NB4 (cell line): ENCODE measurements around the gene MYB.

Experiments
- DNase-seq: peaks from one replicate; pipeline ENCODE4 v3.0.0; 2010; ENCODE audit warnings: low read depth
- H3K4me3 ChIP-seq: one replicate; pipeline ENCODE4 v1.5.1; 2011; ENCODE audit warnings: mild to moderate bottlenecking, low read depth, low read length, moderate library complexity
- MYC ChIP-seq: IDR thresholded peaks from 2 replicates; pipeline ENCODE4 v1.6.1; 2011; ENCODE audit warnings: low read depth, low read length
- POLR2A ChIP-seq: IDR thresholded peaks from 2 replicates; pipeline ENCODE4 v1.6.1; 2011; ENCODE audit warnings: mild to moderate bottlenecking; ENCODE audit not compliant: insufficient read length; ENCODE audit errors: extremely low read depth
- TF ChIP-seq, protein P1 (sequence below): IDR thresholded peaks from 2 replicates; pipeline ENCODE4 v1.6.1; 2011; ENCODE audit warnings: low read depth, low read length
- TF ChIP-seq, protein P2 (sequence below): IDR thresholded peaks from one replicate; pipeline ENCODE4 v1.5.1; 2012; ENCODE audit warnings: low read depth, low read length

Gene MYB

DNA sequence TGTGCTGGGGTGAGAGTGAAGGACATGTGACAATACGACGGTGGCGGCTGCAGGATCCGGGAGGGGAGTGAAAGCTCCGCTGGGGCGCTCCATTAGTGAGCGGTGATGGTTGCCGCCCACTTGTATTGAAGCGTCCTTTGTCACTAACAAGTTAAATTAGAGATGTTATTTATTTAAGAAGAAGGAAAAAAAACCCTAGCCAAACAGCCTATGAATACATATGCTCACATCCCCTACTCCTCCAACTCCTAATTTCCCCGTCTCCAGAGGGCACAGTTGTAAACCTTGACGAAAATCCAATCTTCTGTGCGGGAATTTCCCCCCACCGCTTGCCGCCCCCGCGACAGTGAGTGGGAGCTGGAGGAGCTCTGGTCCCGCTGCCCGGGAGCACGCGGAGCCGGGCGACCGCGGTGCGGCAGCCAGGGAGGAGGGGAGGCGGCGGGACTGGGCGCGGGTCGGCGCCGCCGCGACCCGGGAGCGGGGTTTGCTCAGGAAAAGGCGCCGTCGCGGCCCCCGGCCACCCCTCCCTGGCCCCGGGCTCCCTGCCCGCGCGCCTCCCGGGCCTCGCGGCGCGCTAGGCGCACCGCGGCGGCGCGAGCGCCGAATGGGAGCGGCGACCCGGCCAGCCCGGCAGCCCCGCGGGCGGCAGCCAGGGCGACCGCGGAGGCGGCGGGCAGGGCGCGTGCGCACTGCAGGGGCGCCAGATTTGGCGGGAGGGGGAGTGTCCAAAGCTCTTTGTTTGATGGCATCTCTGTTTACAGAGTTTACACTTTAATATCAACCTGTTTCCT lies at the start of gene MYB:
TSS of gene MYB (plus strand) at position 767 of the 791 bp plus-strand sequence. CDS start 206 bp downstream, outside the sequence.
- peak; percentile 69 for TF ChIP-seq POLR2A
- TF ChIP-seq, protein P1, sequence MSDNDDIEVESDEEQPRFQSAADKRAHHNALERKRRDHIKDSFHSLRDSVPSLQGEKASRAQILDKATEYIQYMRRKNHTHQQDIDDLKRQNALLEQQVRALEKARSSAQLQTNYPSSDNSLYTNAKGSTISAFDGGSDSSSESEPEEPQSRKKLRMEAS: peak; percentile 74
- peak; percentile 59; the same call in 1 of the 2 replicates for TF ChIP-seq MYC
- TF ChIP-seq, protein P2, sequence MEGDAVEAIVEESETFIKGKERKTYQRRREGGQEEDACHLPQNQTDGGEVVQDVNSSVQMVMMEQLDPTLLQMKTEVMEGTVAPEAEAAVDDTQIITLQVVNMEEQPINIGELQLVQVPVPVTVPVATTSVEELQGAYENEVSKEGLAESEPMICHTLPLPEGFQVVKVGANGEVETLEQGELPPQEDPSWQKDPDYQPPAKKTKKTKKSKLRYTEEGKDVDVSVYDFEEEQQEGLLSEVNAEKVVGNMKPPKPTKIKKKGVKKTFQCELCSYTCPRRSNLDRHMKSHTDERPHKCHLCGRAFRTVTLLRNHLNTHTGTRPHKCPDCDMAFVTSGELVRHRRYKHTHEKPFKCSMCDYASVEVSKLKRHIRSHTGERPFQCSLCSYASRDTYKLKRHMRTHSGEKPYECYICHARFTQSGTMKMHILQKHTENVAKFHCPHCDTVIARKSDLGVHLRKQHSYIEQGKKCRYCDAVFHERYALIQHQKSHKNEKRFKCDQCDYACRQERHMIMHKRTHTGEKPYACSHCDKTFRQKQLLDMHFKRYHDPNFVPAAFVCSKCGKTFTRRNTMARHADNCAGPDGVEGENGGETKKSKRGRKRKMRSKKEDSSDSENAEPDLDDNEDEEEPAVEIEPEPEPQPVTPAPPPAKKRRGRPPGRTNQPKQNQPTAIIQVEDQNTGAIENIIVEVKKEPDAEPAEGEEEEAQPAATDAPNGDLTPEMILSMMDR: no peak
- H3K4me3 ChIP-seq: peak within 1 kb of the TSS; percentile 97
- DNase-seq: peak; percentile 93

DNA sequence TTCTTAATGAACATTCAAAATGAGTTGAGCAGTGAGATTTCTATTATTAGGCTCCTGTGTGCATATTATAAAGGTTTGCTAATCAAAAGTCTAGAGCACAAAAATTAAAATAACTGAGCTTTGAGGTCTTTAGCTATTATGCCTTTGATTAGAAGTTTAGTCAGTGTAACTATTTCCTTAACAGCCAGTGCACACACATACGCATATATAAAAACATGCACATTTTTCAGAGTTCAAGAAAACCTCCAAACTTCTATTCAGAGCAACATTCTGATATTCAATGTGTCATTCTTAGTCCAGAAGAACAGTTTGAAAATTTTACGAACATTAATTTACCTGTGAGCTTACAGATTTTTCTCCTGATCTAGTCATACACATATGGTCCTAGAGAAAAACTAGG lies 48.3 kb upstream of the MYB start:
- no peak overlapping the region for H3K4me3 ChIP-seq
- no peak for DNase-seq
- TF ChIP-seq MYC (no peak), POLR2A (no peak)
- TF ChIP-seq, protein P2: no peak
- TF ChIP-seq, protein P1: no peak

DNA sequence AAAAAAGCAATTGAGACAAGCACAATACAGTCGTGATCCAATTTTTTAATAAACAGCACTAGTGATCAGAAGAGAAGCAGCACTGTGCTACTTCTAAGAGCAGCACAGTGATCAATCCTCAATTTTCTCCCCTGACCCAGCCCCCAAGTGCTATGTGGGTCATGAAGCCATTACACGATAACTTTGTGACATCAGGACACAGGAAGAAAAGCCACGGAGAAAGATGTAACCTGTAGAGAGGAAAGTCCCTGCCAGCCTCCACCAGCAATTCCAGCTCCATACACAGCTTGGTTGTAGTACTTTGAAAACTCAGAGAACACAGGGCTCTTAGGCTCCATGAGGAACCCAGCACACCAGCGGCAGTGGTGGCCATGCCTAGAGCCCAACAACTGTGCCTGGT lies 45.3 kb upstream of the MYB start:
- TF ChIP-seq POLR2A (no peak), MYC (no peak)
- TF ChIP-seq, protein P2: no peak
- TF ChIP-seq, protein P1: no peak
- no peak overlapping the region for H3K4me3 ChIP-seq
- no peak for DNase-seq

DNA sequence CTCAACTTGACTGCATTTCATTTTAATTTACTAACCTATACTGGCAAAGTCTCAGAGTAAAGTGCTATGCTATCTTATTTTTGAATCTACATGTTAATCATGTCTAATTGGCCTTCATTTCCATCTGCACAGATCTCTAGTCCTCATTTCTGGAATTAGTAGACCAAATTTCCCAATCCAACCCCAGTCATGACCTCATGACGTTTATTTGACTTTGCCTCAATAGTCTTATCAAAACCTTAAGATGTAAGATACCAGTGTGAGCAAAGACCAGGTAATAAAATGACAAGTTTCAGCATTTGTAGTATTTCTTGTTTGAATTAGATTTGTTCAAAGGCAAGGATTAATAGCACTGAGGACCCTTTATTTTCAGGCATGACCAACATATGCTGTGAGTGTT lies 43.3 kb upstream of the MYB start:
- H3K4me3 ChIP-seq: no peak overlapping the region
- no peak for DNase-seq
- TF ChIP-seq, protein P2: no peak
- TF ChIP-seq POLR2A (no peak), MYC (no peak)
- TF ChIP-seq, protein P1: no peak

DNA sequence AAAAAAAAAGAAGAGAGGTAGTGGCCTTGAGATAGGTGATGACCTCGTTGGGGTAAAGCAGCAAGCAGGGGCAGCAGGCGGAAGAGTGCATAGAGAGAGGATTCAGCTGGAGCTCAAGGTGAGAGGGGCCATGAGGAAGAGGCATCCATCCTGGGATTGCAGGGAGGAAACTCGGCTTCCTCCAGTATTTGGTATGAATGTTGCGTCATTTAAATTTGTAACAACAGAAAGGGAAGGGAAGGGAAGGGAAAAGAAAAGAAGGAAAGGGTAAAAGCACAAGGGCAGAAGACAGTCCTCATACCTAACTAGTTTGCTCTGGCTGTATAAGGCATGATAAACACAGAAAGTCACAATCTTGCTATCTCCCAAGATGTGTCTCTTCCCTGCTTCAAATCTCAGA lies 39.9 kb upstream of the MYB start:
- H3K4me3 ChIP-seq: no peak overlapping the region
- DNase-seq: no peak
- TF ChIP-seq, protein P1: no peak
- TF ChIP-seq MYC (no peak), POLR2A (no peak)
- TF ChIP-seq, protein P2: no peak
